HEK293T (cell line): ENCODE results near the gene TET2.

ENCODE experiments used
- CTCF ChIA-PET: fragments of 350-600 bp; formaldehyde crosslinking; extraction: SDS; loops from one replicate; lab custom pipeline; 2021; ENCODE audit warnings: antibody characterized with exemption, inconsistent platforms; lab: Yijun Ruan, JAX
- POLR2A ChIA-PET: fragments of 350-600 bp; formaldehyde crosslinking; extraction: SDS; loops from one replicate; lab custom pipeline; 2020; ENCODE audit warnings: antibody characterized with exemption, inconsistent platforms; lab: Yijun Ruan, JAX
- DNase-seq: peaks from one replicate; pipeline ENCODE4 v3.0.0; 2012; ENCODE audit warnings: mixed read lengths; ENCODE audit errors: extremely low spot score
- ARNT ChIP-seq: fragments of 450-650 bp; IDR thresholded peaks from 2 replicates; pipeline ENCODE4 v1.6.1; 2017; ENCODE audit warnings: mild to moderate bottlenecking
- BHLHE40 ChIP-seq: fragments of 450-650 bp; IDR thresholded peaks from 2 replicates; pipeline ENCODE4 v1.6.1; 2016; ENCODE audit warnings: mild to moderate bottlenecking, moderate library complexity, borderline replicate concordance
- CTBP1 ChIP-seq: fragments of 450-650 bp; IDR thresholded peaks from 2 replicates; pipeline ENCODE4 v1.6.1; 2016; ENCODE audit warnings: borderline replicate concordance
- ELF4 ChIP-seq: fragments of 450-650 bp; IDR thresholded peaks from 2 replicates; pipeline ENCODE4 v1.6.1; 2017; ENCODE audit warnings: antibody characterized with exemption
- FOXA1 ChIP-seq: fragments of 450-650 bp; IDR thresholded peaks from 2 replicates; pipeline ENCODE4 v1.6.1; 2016; ENCODE audit warnings: mild to moderate bottlenecking
- FOXK2 ChIP-seq: fragments of 450-650 bp; IDR thresholded peaks from 2 replicates; pipeline ENCODE4 v1.6.1; 2016; ENCODE audit warnings: mild to moderate bottlenecking
- FOXM1 ChIP-seq: fragments of 450-650 bp; IDR thresholded peaks from 2 replicates; pipeline ENCODE4 v1.6.1; 2017; ENCODE audit warnings: mild to moderate bottlenecking, borderline replicate concordance
- HDGF ChIP-seq: fragments of 450-650 bp; IDR thresholded peaks from 2 replicates; pipeline ENCODE4 v1.6.1; 2017; ENCODE audit warnings: antibody characterized with exemption, borderline replicate concordance
- L3MBTL2 ChIP-seq: fragments of 450-650 bp; conservative IDR thresholded peaks from 2 replicates; pipeline ENCODE4 v1.6.1; 2016; ENCODE audit warnings: mild to moderate bottlenecking
- LEF1 ChIP-seq: fragments of 450-650 bp; IDR thresholded peaks from 2 replicates; pipeline ENCODE4 v1.6.1; 2017; ENCODE audit warnings: mild to moderate bottlenecking, borderline replicate concordance
- NFRKB ChIP-seq: fragments of 450-650 bp; IDR thresholded peaks from 2 replicates; pipeline ENCODE4 v1.6.1; 2016; ENCODE audit warnings: mild to moderate bottlenecking, moderate library complexity
- PKNOX1 ChIP-seq: fragments of 450-650 bp; IDR thresholded peaks from 2 replicates; pipeline ENCODE4 v1.6.1; 2016
- SP1 ChIP-seq: fragments of 450-650 bp; IDR thresholded peaks from 2 replicates; pipeline ENCODE4 v1.6.1; 2017
- SUZ12 ChIP-seq: fragments of 450-650 bp; IDR thresholded peaks from 2 replicates; pipeline ENCODE4 v1.6.1; 2016; ENCODE audit warnings: mild to moderate bottlenecking
- TARDBP ChIP-seq: fragments of 450-650 bp; IDR thresholded peaks from 2 replicates; pipeline ENCODE4 v1.6.1; 2016
- ZNF384 ChIP-seq: fragments of 450-650 bp; IDR thresholded peaks from 2 replicates; pipeline ENCODE4 v1.6.1; 2016

Gene TET2

GRCh38 chr4:105306158-105306781 lies 159.6 kb downstream of the TET2 start:
- ChIA-PET POLR2A (no interaction called here), CTCF (no interaction called here)
- DNase-seq = no peak
- TF ChIP-seq CTBP1 = no peak
- TF ChIP-seq ARNT = no peak
- no peak for TF ChIP-seq TARDBP
- TF ChIP-seq SUZ12 = no peak
- no peak for TF ChIP-seq L3MBTL2
- TF ChIP-seq HDGF = no peak
- TF ChIP-seq PKNOX1 = no peak
- no peak for TF ChIP-seq ELF4
- no peak for TF ChIP-seq LEF1
- TF ChIP-seq FOXK2 = no peak
- TF ChIP-seq ZNF384 = no peak

GRCh38 chr4:105306820-105307219 lies 160.1 kb downstream of the TET2 start:
- no peak for TF ChIP-seq SUZ12
- no peak for TF ChIP-seq SP1
- no peak for TF ChIP-seq L3MBTL2
- no peak for TF ChIP-seq TARDBP
- TF ChIP-seq BHLHE40 = no peak
- no peak for TF ChIP-seq NFRKB
- no peak for TF ChIP-seq ZNF384
- POLR2A ChIA-PET = no interaction called here
- CTCF ChIA-PET = no interaction called here
- no peak for DNase-seq

- ChIA-PET CTCF (interaction anchor here (0.6 to 0.7 kb wide), 2 partner anchors 457 to 1666 kb away, joined by 3 to 6 read pairs; no protein-coding TSS in a partner anchor), POLR2A (no interaction called here)
- TF ChIP-seq CTBP1 (no peak), FOXA1 (no peak), SP1 (no peak), L3MBTL2 (no peak), FOXM1 (no peak), BHLHE40 (no peak), ARNT (no peak), SUZ12 (no peak), ELF4 (no peak), FOXK2 (no peak), NFRKB (no peak), LEF1 (no peak), ZNF384 (no peak), PKNOX1 (no peak), HDGF (no peak), TARDBP (no peak)
- no peak for DNase-seq
Measured at GRCh38 chr4:105318486-105318885, 171.8 kb downstream of the TET2 start.

GRCh38 chr4:105327222-105327621 lies 180.5 kb downstream of the TET2 start:
- ChIA-PET POLR2A (no interaction called here), CTCF (no interaction called here)
- no peak for TF ChIP-seq FOXK2
- TF ChIP-seq TARDBP = no peak
- no peak for TF ChIP-seq LEF1
- no peak for TF ChIP-seq HDGF
- no peak for TF ChIP-seq L3MBTL2
- no peak for TF ChIP-seq ZNF384
- no peak for TF ChIP-seq FOXM1
- no peak for TF ChIP-seq ARNT
- no peak for TF ChIP-seq NFRKB
- TF ChIP-seq CTBP1 = no peak
- TF ChIP-seq PKNOX1 = no peak
- TF ChIP-seq SUZ12 = no peak
- TF ChIP-seq SP1 = no peak
- TF ChIP-seq BHLHE40 = no peak
- no peak for TF ChIP-seq ELF4
- no peak for TF ChIP-seq FOXA1
- no peak for DNase-seq

- TF ChIP-seq SUZ12 (no peak), NFRKB (no peak), CTBP1 (no peak), TARDBP (no peak)
- DNase-seq = no peak
- CTCF ChIA-PET = no interaction called here
- POLR2A ChIA-PET = no interaction called here
Measured at GRCh38 chr4:105327956-105328355, 181.3 kb downstream of the TET2 start.

GRCh38 chr4:105329081-105329480 lies 182.4 kb downstream of the TET2 start:
- TF ChIP-seq FOXA1 = no peak
- TF ChIP-seq NFRKB = no peak
- TF ChIP-seq PKNOX1 = no peak
- TF ChIP-seq BHLHE40 = no peak
- TF ChIP-seq SP1 = no peak
- no peak for TF ChIP-seq ELF4
- TF ChIP-seq ZNF384 = no peak
- no peak for TF ChIP-seq L3MBTL2
- TF ChIP-seq CTBP1 = no peak
- no peak for TF ChIP-seq TARDBP
- ChIA-PET POLR2A (no interaction called here), CTCF (no interaction called here)
- DNase-seq = no peak
